HG03108 (cell line): Measurements from ENCODE around the gene APBA2.
"Not testable (repeated sequence)": the region's sequence is repeated elsewhere in the genome, so short reads cannot be mapped to it uniquely, and the experiment has no call there.

ENCODE experiments used
- ATAC-seq: cut with Tn5 transposase; IDR thresholded peaks from one replicate; pipeline ENCODE4 v1.9.1; 2021; ENCODE audit warnings: moderate library complexity; ENCODE audit not compliant: unreplicated experiment

Gene APBA2

DNA sequence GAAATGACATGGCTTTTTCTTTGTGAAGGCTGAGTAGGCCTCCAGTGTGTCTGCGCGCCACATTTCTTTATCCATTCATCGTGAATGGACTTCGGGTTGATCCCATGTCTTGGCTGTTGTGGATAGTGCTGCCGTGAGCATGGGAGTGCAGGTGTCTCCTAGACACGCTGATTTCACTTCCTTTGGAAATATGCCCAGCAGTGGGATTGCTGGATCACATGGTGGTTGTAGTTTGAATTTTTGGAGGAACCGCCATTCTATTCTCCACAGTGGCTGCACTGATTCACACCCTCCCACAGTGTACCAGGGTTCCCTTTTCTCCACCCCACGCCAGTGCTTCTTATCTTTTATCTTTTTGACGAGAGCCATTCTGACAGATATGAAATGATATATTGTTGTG lies 212.2 kb downstream of the APBA2 start:
- no peak for ATAC-seq

DNA sequence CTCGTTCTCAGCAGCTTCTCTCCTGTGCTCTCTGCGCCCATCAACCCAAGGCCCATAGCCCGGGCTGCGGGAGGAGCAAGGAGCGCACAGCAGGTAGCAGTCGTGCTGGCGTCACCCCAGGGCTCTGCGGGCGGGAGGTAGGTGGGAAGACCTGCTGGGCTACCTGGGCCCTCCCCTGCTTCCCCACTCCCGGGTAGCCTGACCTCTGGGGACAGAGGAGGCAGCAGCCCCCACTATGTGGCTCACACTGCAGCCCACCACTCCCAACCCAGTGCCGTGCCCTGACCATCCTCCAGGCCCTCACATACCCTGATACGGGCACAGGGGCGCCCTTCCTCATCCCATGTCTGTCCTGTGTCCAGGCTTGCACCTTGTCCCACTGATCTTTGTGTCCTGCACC lies 212.9 kb downstream of the APBA2 start:
- ATAC-seq: no peak

DNA sequence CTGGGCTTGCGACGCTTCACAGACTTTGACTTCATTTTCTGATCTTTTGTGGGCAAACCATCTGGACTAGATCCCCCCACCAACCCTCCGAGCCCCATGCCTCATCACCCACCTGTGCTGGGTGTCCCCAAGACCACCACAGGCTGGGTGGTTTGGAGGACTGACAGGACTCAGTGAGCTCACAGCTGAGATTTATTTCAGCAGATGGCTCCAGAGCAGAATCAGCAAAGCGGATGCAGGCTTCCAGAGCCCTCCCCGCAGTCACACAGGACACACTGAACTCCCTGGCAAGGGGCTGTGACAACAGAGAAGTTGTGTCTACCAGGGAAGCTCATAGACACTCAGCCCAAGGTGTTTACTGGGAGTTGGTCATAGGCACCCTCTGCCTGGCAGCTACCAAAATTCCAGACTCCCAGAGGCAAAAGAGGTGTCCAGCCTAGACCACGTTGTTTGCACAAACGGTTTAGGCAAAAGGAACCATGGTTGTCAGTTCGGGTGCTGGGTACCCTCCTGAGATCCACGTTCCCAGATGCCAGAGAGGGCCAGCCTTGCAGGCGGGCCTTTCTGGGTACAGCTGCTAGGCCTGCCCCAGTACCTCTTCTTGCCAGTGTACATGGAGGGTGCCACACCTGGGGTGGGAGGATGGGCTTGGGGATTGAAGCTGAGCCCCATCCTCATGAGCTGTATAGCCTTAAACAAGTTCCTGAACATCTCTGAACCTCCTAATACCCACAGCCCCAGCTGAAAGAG lies 213.5 kb downstream of the APBA2 start:
- ATAC-seq: no peak

DNA sequence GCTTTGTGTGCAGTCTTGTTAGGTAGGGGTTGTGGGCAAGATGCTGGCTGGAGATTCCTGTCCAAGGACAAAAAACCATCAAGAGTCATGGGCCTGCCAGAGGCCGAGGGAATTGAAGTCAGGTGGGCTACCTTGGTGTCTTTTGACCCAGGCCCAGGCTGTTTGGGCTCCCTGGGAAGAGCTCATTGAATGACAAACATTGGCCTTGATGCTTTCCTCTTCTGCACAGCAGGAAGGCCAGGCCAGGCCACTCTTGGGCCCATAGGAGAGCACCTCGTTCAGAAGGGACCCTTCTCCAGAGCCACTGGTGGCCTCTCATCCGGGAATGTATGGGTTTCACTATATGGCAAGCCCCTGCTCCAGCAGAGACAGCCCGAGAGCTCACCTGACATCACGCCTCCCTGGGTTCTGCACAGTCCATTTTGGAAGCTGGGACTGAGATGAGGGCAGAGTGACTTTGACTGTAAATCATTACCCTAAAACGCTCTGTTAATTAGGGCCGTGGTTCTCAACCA lies 214.8 kb downstream of the APBA2 start:
- no peak for ATAC-seq

DNA sequence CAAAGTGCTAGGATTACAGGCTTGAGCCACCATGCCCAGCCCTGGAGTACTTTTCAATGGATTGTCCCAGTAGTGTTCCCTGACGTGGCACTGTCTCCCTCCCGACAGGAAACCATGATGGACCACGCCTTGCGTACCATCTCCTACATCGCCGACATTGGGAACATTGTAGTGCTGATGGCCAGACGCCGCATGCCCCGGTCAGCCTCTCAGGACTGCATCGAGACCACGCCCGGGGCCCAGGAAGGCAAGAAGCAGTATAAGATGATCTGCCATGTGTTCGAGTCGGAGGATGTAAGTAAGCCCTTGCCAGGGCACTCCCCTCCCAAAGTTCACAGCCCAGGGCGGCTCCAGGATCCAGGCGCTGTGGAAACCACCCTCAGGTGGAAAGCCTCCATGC lies 215.7 kb downstream of the APBA2 start:
- no peak for ATAC-seq

DNA sequence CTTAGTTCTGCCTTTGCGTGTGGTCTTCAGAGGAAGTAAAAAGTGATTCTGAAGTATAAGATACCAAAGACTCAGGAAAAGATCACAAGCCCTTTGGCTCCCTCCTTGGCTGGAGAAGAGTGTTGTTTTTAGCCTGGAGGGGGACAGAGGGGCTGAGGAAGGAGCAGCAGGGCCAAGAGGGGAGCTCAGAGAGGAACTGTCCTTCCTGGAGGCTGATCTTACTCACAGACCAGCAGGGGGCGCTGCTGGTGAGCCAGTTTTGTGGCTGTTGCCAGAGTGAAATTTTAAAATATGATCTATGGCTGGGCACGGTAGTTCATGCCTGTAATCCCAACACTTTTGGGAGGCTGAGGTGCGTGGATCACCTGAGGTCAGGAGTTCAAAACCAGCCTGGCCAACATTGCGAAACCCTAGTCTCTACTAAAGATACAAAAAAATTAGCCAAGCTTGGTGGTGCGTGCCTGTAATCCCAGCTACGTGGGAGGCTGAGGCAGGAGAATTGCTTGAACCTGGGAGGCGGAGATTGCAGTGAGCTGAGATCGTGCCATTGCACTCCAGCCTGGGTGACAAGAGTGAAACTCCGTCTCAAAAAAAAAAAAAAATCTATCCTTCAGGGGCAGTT lies 216.5 kb downstream of the APBA2 start:
- ATAC-seq: not testable (repeated sequence)

DNA sequence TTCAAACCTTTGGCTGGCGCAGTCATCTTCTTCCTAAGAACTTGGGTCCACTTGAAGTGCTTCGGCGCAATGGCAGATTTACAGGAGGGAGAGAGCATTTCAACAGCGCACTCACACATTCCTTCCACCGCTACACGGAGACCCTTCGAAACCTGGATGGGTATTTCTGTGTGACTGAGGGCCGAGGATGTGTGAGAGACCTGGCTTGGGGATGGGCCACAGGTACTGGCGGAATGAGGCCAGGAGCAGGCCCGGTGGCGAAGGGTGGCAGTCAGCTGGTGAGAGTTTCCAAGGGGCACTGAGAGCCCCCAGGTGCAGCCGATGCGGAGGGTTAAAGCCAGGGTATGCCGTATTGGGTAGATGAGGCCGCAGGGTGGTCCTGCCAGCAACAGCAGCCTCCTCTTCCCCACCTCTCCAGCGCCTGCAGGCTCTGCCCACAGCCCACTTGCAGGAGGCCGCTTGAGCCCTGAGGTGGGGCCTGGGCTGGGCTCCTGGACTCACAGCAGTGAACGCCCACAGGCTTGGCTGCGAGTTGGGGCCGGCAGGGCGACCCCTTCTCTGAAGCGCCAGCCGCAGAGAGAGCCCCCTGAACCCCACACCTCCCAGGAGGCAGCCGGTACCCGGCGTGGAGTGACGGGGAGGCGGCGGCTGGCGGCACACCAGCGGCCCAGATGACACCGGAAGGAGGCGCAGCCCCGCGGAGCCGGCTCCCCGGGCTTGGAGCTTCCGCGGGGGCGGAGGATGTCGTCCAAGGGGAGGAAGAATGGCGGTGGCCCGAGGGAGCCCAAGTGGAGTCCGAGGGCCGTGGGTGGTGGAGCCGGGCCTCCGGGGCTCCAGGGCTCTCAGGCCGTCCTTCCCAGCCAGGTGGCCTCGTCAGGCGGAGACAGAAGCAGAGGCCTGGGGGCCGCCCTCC lies 217.4 kb downstream of the APBA2 start:
- ATAC-seq: no peak

DNA sequence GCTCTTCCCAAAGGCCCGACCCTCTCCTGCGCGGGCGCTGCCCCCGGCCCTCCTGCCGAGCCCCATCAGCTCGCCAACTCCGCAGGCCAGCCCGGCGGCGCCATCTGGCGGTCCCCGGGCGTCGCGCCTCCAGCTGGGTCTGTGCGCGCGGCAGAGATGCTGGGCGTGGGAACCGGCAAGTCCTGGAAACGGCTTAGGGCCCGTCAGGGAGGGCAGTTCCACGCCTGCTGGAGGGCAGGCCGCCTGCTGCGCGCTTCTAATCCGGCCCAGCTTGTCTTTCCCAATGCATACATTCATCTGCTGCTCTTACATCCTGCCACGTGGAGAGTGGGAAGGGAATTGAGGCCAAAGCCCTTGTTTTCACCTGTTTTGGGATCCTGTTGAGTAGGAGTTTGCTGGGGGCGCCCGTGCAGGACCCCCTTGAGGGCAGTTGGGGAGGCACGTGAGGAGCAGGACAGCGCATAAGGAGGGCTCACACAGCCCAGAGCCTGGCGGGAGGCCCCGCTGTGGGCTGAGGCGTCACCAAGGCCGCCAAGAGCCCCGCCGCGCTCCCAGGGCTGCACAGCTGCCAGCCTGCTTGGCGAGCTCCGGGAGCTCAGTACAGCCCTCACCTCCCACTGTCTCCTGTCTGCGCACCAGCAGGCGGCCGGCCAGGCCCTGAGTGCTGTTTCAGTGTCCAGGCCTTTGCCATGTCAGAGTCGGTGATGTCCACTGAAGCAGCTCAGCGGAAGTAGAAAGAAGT lies 218.2 kb downstream of the APBA2 start:
- ATAC-seq: no peak

DNA sequence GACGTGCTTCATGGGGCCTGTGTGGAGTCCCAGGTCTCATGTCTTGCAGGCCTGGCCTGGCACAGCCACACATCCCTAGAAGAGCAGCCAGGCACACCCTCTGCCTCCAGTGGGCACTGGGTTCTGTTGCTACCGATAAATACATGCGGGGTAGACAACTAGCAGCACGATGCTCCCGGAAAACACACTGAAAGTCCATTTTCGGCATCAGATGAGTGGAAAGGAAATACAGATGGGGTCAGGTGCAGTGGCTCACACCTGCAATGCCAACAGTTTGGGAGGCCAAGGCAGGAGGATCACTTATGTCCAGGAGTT lies 218.7 kb downstream of the APBA2 start:
- ATAC-seq: no peak

DNA sequence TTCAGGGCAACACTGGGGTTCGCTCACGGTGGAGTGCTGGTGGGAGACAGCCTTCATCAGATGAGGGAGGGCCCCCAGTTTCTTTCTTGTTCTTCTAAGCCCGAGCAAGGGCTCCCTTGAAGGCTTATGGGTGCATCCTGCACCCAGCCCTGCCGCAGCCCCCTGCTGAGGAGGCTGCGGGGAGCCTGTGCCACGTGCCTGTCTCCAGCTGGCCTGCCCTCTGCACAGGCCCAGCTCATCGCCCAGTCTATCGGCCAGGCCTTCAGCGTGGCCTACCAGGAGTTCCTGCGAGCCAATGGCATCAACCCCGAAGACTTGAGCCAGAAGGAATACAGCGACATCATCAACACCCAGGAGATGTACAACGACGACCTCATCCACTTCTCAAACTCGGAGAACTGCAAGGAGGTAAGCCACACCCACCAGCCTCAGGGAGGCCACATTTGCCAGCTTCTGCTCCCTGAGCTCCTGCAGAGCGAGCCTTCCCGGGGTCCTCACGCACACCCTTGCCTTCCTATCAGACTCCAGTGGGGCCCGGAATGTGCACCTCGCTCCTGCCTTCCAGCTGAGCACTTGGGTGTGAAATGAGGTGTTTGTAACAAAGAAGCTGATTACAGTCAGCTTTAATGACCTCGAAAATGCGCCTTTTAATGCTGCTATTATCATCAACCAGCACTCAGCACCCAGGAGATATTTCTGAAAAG lies 219.5 kb downstream of the APBA2 start:
- no peak for ATAC-seq

DNA sequence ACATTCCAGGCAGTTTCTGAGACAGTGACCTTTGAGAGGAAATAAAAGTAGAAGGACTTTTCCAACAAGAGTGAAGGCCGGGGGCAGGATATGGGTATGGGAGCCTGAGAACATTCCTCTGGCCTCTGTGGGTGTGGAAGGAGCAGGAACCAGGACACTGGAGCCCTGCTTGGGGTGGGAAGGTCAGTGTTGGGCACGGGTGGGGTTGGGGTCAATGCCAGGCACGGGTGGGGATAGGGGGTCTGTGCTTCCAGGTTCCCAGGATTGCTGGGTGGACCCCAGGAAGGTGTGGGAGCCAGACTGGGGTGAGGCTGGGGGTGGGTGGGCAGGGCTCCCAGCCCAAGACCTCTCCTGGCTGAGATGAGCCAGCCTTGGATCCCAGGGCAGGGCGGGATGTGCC lies 220.3 kb downstream of the APBA2 start:
- ATAC-seq: no peak

DNA sequence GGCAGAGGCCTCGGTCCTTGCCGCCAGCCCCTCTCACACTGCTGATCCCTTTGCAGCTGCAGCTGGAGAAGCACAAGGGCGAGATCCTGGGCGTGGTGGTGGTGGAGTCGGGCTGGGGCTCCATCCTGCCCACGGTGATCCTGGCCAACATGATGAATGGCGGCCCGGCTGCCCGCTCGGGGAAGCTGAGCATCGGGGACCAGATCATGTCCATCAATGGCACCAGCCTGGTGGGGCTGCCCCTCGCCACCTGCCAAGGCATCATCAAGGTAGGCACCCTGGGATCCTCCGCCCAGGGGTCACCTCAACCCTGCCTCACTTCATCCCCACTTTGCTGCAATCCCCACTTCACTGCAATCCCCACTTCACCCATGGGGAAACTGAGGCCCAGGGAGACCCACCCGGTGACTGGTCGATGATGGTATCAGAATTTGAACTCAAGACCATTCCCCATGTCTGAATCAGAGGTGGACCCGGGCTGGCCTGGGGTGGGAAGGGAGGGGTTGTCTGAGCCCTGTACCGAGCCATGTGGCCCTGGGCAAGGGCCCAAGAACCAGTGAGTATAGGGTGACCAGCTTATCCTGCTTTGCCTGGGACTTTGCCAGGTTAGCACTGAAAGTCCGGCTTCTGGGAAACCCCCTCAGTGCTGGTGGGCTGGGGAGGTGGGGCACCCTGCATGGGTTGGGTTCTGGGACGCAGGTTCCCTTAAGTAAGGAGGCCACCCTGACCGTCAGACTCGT lies 220.9 kb downstream of the APBA2 start:
- ATAC-seq: no peak

DNA sequence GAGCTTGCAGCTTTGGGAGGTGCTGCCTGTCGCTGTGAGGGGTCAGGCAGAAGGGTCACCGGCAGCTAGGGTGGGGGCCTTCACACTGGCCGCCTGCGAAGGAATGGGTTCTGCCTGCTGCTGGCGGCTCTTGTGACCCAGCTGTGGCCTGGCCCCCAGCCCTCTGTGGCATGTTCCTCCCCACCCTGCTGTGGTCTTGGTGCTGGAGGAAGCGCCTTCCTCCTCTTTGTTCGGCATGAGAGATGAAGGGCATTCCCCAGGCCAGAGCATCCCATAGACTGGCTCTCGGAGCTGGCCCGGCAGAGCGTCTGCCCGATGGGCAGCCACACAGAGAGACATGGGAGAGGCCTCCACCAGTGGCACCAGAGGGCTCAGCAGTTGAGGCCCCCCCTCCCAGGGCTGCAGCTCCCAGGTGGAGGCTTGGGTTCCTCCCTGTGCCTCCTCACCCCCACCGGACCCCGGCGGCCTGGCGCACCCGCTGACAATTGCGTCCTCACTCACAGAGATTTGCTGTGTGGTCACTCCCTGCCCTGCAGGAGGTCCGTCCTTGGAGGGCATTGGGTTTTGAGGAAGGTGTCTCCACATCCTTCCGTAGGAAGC lies 221.6 kb downstream of the APBA2 start:
- ATAC-seq: no peak

DNA sequence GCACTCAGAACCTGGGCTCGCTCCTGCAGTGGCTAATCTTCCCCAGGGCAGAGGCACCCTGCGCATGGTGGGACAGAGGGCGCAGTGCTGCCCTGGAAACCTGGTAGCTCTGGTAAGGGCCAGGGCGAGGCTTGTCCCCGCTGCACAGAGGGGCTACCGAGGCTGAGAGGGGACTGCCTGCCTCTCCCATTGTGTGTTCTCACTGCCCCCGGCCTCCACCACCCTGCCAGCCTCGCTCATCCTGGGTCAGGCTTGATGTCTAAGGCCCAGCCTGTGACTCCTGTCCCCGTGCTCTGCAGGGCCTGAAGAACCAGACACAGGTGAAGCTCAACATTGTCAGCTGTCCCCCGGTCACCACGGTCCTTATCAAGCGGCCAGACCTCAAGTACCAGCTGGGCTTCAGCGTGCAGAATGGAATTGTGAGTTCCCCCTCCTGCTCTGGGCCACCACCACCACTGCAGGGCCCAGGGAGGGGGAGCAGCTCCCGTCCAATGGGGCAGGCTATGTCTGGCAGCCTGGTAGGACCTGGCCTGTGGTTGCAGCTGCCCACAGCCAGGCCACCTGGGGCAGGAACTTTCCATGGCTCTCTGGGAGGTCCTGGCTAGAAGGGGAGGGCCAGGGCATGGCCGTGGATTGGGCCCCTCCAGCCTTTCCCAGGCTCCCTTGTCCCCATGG lies 222.3 kb downstream of the APBA2 start:
- ATAC-seq: no peak

DNA sequence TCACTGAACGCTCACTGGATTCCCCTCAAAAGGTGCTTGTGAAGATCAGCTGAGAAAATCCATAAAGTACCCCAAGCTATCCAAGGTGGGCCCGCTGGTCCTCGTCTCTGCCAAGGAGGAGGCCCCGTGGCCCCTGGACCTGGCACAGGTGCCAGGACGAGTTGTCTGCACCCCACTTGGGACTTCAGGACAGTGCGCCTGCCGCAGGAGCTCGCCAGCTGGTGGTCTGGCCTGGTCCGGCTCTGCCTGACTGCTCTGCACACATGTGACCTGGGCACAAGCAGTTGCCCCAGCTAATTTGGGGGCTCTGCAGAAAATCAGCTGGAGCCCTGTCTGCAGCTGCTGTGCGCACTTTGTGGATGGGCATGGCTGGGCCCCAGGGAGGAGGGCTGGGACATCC lies 224.0 kb downstream of the APBA2 start:
- ATAC-seq: no peak

DNA sequence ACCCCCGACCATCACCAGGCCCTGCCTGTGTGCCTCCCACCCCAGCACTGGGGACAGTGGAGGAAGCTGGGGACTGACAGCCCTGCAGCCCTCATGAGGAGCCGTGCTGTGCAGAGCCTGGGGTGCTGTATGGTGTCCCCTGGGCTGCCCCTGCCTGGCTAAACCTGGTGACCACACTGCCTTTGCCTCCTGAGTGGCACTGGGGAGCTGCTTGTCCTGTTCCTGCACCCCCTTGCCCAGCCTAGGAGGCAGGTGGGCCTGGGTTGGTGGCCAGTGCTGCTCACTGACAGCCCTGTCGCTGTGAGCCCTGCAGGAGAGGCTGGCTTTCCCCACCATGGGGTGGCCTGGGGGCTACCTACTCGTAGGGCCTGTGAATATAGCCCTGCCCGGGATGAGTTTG lies 224.4 kb downstream of the APBA2 start:
- no peak for ATAC-seq

DNA sequence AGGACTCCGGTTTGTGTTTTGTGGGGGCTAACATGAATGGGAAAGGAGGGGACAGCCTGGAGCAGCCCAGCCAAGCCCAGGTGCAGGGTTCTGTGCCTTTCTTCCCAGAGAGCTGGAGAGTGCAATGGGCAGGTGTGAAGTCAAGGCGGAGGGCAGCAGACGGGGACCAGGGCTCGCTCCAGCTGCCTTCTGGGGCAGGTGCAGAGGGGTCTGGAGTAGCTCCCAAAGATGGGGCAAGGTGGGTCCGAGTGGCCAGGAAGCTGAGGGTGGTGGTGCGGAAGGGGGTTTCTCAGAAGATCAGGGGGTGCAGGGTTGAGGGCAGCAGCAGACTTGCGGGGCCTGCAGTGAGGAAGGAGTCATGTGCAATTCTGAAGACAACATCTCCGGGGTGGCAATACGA lies 225.0 kb downstream of the APBA2 start:
- ATAC-seq: no peak

DNA sequence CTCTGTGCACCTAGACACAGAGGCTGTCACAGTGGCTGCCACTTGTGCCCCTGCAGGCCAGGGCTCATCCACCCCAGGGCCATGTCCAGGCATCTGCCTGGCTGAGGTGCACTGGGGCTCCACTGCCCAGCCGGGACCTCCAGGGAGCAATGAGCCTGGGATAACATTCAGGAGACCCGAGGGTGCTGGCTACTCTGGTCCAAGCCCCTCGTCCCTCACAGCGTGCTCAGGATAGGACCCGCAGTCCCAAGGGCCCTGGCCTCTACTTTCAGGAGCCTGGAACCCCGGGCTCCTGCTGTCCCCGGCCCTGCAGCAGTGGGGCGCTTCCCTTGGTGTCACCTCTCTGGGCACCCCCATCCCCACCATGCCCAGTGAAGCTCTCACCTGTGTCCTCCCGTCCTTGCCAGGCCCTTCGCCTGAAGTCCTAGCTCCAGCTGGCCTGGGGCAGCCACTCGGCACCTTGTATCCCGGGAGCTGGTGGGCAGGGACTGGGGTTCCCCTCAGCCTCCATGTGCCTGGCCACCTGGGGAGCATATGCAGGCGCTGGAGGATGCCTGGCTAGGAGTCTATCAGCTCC lies 226.0 kb downstream of the APBA2 start:
- no peak for ATAC-seq
